ENCODE results near the gene CST9.

The CST9 gene

GRCh38 chr20:23639490-23639958 is 33.8 kb upstream of the CST9 start:
- Histone ChIP-seq H3K9ac (ENCODE audit: low read length) (no peak overlapping the region), H3K36me3 (replicated peaks; ENCODE audit: insufficient read depth, low read length) (no peaks in the 10 kb centered on the region), H3K4me1 (ENCODE audit: low read length) (no peaks in the 10 kb centered on the region)

GRCh38 chr20:23638309-23638708 is 32.6 kb upstream of the CST9 start:
- Histone ChIP-seq H3K27me3 (replicated peaks; ENCODE audit: insufficient read depth, low read length) (no peaks in the 10 kb centered on the region), H4K20me1 (ENCODE audit: insufficient read depth, low read length) (no peaks in the 10 kb centered on the region), H3K9ac (ENCODE audit: low read length) (no peak overlapping the region), H2AFZ (ENCODE audit: low read length) (no peak overlapping the region), H3K4me1 (ENCODE audit: low read length) (no peaks in the 10 kb centered on the region), H3K79me2 (ENCODE audit: low read length) (no peaks in the 10 kb centered on the region), H3K36me3 (replicated peaks; ENCODE audit: insufficient read depth, low read length) (no peaks in the 10 kb centered on the region), H3K9me2 (replicated peaks; ENCODE audit: insufficient read depth, low read length) (no peaks in the 10 kb centered on the region), H3K9me3 (replicated peaks; ENCODE audit: insufficient read depth, low read length) (no peaks in the 10 kb centered on the region), H3F3A (ENCODE audit: insufficient read depth, low read length) (no peaks in the 10 kb centered on the region), H3K27ac (ENCODE audit: low read length) (no peak overlapping the region), H3K4me3 (ENCODE audit: low read length) (no peak overlapping the region), H3K4me2 (ENCODE audit: low read depth, low read length) (no peak overlapping the region)
- no peak for DNase-seq
- no peak for TF ChIP-seq EZH2 (optimal IDR thresholded peaks at IDR 0.05; ENCODE audit: low read depth, low read length)
- TF ChIP-seq CTCF (IDR thresholded peaks at IDR 0.05; ENCODE audit: low read length): no peak
- no peak for TF ChIP-seq EZH2phosphoT487 (IDR thresholded peaks at IDR 0.05; ENCODE audit: low read length)

More at GRCh38 chr20:23639490-23639958, 33.8 kb upstream of the CST9 start:
- no peaks in the 10 kb centered on the region for H3K27me3 ChIP-seq (replicated peaks; ENCODE audit: insufficient read depth, low read length)
- TF ChIP-seq EZH2 (optimal IDR thresholded peaks at IDR 0.05; ENCODE audit: low read depth, low read length): no peak
- TF ChIP-seq CTCF (IDR thresholded peaks at IDR 0.05; ENCODE audit: low read length): no peak
- no peak for TF ChIP-seq EZH2phosphoT487 (IDR thresholded peaks at IDR 0.05; ENCODE audit: low read length)
- H3K27ac ChIP-seq (ENCODE audit: low read length): no peak overlapping the region
- no peak overlapping the region for H2AFZ ChIP-seq (ENCODE audit: low read length)
- H3K4me3 ChIP-seq (ENCODE audit: low read length): no peak overlapping the region
- DNase-seq: no peak
- H3K9me3 ChIP-seq (replicated peaks; ENCODE audit: insufficient read depth, low read length): no peaks in the 10 kb centered on the region
- H3F3A ChIP-seq (ENCODE audit: insufficient read depth, low read length): no peaks in the 10 kb centered on the region
- no peaks in the 10 kb centered on the region for H4K20me1 ChIP-seq (ENCODE audit: insufficient read depth, low read length)
- no peak overlapping the region for H3K4me2 ChIP-seq (ENCODE audit: low read depth, low read length)
- no peaks in the 10 kb centered on the region for H3K79me2 ChIP-seq (ENCODE audit: low read length)
- H3K9me2 ChIP-seq (replicated peaks; ENCODE audit: insufficient read depth, low read length): no peaks in the 10 kb centered on the region

- Histone ChIP-seq H4K20me1 (ENCODE audit: insufficient read depth, low read length) (no peaks in the 10 kb centered on the region), H3K9ac (ENCODE audit: low read length) (peak within 1 kb of the TSS; percentile 81), H3K27ac (ENCODE audit: low read length) (no peak within 1 kb of the TSS), H3K4me3 (ENCODE audit: low read length) (peak within 1 kb of the TSS; percentile 93), H3K4me1 (ENCODE audit: low read length) (no peaks in the 10 kb centered on the region), H3K4me2 (ENCODE audit: low read depth, low read length) (peak within 1 kb of the TSS; percentile 89), H3K9me2 (replicated peaks; ENCODE audit: insufficient read depth, low read length) (no peaks in the 10 kb centered on the region), H3K9me3 (replicated peaks; ENCODE audit: insufficient read depth, low read length) (no peaks in the 10 kb centered on the region), H3K36me3 (replicated peaks; ENCODE audit: insufficient read depth, low read length) (no peaks in the 10 kb centered on the region), H2AFZ (ENCODE audit: low read length) (peak within 1 kb of the TSS; percentile 91), H3F3A (ENCODE audit: insufficient read depth, low read length) (no peaks in the 10 kb centered on the region), H3K27me3 (replicated peaks; ENCODE audit: insufficient read depth, low read length) (no peaks in the 10 kb centered on the region), H3K79me2 (ENCODE audit: low read length) (no peaks in the 10 kb centered on the region)
- TF ChIP-seq CTCF (IDR thresholded peaks at IDR 0.05; ENCODE audit: low read length) (no peak), EZH2phosphoT487 (IDR thresholded peaks at IDR 0.05; ENCODE audit: low read length) (no peak), EZH2 (optimal IDR thresholded peaks at IDR 0.05; ENCODE audit: low read depth, low read length) (no peak)
- peak; percentile 70 for DNase-seq
These were observed 31.8 kb upstream of the CST9 start, which contains the start of gene CST3 for GRCh38 chr20:23637282-23638221. Gene CST3 (minus strand): TSS chr20:23637955. CDS start chr20:23637862, 93 bp downstream.
